Kidney tubule cell (primary cell): Measurements from ENCODE around the gene SIL1.
A peak's percentile ranks its signal among the peaks of the same experiment; 100 is the strongest.

Experiments used
- DNase-seq: peaks from one replicate; pipeline ENCODE4 v3.0.0-alpha.2; 2018; ENCODE audit warnings: low spot score

Gene SIL1

GRCh38 chr5:138978080-138978479 is 220.1 kb downstream of the SIL1 start:
- peak; percentile 45 for DNase-seq

GRCh38 chr5:138975098-138975847 is 222.9 kb downstream of the SIL1 start:
- DNase-seq = peak; percentile 87

GRCh38 chr5:138974227-138975063 is 223.7 kb downstream of the SIL1 start:
- peak; percentile 24 for DNase-seq

- DNase-seq = no peak
These were observed 225.3 kb downstream of the SIL1 start for GRCh38 chr5:138972836-138973235.

DNA sequence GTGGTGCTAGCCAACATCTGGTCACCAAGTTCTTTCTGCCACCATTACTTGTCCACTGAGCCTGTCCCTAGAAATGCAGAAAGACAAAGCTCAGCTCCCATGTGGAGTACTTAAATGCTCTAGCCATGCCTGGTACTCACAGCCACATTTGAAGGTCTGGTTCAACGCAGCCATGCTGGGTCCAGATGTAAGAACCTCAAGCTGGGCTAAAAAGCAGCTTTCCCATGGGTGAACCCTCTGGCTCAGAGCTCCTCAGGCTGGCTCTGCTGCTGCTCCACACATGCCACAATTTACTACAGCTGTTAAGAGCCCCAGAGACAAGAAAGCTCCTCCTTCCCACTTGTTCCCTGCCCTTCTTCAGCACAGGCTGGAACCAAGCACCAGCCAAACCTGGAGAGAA is 225.9 kb downstream of the SIL1 start:
- no peak for DNase-seq

DNA sequence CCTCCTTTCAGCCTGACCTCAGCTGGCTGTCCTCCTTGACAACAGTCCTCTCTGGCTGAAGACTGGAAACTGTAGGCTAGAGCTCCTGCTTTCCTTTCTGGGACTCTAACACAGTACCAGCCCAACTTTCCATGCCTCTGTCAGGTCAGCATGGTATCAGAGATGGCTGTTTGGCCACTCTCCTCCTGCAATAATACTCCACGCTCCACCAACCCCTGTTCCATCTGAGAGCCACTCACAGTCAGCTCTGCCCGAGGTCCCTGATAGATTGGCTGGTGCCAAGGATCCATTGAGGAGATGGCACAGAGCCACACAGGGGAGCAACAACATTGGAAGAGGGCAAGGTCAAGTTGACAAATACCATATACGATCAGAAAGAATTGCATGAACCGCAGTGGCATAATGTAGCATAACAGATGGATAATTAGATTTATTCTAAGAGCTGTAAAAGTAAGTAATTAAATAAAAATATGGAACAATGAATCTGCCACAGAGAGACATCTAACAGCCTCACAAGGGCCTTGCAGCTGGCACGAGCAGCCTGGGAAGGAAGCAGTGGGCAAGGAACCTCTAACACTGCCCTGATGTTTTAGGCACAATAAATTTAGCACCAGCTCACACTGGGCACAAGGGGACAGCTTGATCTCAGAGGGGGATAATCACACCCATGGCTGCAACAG is 228.7 kb downstream of the SIL1 start:
- DNase-seq = no peak

- no peak for DNase-seq
These were observed 229.6 kb downstream of the SIL1 start for GRCh38 chr5:138968601-138969000.

DNA sequence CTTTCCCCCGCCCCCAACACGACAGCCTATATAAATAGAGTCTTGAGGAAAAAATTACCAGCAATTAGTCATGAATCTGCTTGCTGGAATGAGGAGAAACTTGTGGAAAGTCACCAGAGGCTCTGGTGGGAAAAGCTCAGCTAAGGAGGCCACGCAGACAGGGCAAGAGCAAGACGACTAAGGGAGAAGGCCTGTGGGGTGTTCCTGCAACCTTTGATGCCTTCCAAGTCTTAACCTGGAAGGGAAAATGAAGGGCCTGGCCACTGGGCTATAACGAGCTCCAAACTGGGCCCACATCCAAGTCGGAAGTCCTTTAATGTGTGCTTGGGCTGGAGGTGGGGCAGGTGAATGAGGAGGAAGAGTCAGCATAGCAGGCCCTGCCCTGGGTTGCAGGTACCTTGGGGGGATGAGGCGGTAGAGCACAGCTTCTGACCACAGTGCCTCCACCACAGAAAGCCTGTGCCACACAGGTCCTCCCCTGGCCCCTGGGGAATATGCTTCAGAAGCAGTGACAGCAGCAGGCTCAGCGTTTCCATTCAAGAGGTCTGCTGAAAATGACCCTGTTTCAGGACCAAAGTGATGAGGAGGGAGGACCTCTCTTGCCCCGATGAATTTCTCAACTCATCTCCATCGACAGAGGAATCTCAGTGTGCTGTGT is 230.2 kb downstream of the SIL1 start:
- peak; percentile 84 for DNase-seq

DNA sequence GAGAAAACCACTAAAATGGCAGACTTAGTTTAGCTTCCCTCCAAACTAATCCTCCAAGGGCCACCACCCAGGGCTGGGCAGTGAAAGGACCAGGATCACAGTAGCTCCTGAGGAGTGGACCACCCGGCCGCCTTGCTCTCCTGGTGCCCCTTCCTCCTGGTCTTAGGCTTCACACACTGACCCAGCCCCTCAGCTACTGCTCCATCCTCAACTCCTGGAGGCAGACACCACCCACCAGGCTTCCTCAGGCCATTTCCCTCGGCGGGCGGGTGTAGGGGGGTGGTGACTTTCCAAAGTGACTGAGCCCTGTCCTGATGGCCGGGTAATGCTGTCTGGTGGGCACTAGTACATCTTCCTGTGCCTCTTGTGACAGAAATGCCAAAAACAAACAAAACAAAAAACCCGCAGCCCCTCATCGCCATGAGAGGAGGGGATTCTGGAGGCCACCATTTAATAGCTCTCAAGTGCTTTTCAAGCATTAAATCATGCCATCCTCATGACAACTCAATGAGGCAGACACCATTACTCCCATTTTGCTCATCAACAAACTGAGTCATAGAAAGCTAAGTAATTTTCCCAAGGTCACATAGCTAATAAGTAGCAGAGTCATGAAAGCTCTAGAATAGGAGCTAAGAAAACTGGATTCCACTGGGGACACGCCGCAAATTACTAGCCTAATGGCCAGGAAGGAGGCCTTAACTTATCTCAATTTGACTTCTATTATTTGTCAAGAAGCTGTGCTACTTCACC is 231.8 kb downstream of the SIL1 start:
- peak; percentile 77 for DNase-seq

- DNase-seq = no peak
These were observed 232.5 kb downstream of the SIL1 start for GRCh38 chr5:138965626-138966025.

DNA sequence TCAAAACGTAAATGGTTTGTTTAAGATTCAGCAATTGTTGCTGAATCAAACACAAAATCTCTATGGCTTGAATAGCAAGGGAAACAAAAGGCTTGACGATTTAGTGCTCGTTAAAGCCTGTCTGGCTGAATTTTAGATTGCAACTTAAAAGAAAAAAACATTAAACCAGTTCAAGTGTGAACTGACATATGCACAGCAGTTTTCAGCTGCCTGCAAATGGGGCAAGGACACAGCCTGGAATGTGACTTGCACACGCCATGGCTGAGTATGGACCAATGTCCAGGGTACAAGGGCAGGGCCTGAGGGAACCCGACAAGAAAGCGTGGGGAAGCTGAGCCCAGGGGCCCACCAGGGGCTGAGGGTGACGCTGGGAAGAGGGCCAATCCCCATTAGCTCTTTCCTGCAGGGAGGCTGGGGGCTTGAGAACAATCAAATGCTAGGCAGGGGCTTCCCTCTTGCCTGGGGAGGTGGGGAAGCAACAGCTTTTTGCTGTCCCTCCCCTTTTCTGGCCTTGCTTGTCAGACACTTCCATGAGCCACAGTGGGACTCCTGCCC is 233.4 kb downstream of the SIL1 start:
- DNase-seq = no peak

DNA sequence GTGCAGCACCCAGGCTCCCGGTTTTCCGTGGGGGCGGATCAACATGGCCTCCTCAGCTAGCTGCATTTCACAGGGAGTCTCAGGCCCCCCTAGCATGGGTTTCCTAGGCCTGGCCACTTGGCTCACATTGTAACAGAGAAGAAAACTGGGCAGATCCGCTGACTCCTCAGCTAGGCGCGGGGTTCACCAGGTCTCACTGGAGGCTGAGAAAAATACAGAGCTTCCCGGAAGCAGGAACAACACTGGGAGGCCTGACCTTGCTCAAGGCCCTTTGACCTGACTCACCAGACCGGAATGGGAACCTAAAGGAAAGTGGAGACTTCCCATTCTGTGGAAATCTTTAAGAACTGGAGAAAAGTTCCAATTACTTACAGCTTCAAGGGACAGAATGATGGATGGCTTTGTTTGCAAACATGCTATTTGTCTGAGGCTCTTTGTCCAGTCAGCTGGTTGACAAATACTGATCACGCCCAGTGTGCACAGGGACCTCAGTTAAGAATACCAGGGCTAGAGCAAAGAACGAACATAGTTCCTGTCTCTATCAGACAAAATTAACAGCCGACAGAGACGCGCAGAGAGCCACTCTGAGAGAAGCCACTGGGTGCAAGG is 234.3 kb downstream of the SIL1 start:
- DNase-seq = peak; percentile 63

DNA sequence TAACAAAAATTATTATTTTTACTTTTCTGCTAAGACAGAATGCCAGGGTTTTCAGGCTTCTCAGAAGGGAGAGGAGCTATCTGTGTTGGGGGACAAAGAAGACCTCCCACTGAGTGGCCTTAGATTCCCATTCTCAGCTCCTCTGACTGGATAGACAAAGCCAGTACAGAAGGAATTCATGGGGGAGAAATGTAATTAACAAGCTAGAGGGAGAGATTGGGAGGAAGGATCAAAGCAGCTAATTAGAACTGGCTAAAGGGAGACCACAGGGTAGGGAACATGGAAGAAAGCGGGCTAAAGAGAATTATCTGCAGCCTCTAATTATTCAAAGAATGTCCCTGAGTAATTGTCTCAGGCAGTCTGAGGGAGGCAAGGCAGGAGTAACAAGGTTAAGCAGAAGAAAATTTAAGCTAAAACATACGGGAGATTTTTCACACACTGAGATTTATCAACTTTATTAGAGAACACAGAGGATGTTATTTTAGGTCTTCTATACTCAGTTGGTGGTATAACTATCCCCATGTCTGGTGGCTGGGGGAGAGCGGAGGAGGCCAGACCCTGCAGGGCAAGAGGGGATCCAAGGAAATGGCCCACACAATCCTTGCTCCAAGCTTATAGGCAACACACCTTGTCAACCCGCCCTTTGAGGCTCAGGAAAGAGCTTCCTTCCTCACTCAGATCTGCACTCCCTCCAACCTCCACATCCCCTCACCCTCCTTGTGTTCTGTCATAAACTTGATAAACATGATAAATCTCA is 235.4 kb downstream of the SIL1 start:
- no peak for DNase-seq

- no peak for DNase-seq
These were observed 236.4 kb downstream of the SIL1 start for GRCh38 chr5:138961729-138962128.

GRCh38 chr5:138961221-138961620 is 236.9 kb downstream of the SIL1 start:
- no peak for DNase-seq

DNA sequence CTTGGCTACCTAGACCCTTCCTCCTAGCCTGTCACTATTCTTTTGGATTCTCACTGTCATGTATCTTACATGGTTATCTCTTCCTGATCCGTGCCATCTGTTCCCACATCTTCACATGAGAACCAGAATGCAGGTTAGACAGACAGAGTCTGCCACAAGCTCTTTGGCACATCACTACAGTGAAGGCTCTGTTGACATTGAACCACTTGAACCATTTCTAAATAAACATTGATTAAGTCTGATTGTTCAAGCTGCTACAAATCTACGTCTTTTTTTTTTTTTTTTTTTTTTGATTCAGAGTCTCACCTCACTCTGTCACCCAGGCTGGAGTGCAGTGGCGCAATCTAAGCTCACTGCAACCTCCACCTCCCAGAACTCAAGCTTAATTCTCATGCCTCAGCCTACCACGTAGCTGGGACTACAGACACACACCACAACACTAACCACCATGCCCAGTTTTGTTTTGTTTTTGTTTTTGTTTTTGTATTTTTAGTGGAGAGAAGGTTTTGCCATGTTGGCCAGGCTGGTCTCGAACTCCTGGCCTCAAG is 237.9 kb downstream of the SIL1 start:
- DNase-seq = no peak

DNA sequence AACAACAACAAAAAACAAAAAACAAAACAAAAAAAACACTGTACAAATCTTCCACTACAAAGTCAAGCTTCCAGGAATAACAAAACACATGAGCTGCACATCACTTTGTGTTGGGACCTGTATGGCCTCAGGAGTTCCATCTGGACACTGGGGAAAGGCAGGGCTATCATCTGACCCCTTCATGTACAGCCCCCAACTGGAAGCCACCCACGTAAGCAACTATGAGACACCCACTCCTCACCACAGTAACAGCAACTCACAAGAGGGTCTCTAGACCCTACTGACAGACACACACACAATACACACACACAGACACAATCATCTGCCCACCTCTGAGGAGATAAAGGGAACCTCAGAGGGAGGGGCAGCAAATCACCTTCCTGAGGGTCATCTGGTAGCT is 241.4 kb downstream of the SIL1 start:
- no peak for DNase-seq

DNA sequence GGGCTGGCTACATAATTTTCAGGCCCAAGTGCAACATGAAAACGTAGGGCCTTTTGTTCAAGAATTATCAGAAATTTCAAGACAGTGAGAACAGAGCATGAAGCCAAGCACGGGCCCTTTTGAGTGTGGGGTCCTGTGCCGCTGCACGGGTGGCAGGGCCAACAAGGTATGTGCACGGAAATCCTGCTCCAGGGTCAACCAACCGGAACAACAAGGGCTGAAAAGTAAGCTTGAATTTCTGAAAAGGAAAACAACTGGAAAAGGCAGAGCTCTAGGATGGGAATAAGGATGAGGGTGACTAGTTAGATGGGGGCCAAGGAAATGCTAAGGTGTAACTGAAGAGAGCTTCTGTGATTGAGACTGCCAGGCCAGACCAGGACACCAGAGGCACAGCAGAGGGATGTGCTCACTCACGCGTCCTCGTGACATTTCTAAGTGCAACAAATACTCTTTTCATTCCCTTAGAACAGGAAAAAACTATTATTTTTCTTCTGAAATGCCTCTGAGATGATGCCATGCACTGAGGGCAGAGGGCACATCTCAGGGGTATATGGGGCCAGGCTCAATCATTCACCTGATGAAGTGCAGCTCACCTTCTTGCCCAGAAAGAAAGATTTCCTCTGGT is 242.4 kb downstream of the SIL1 start:
- peak; percentile 66 for DNase-seq

GRCh38 chr5:138955013-138955660 is 243.0 kb downstream of the SIL1 start:
- DNase-seq = no peak
